ENCODE data around the gene LRRC53. TPM values are rescaled to one million over a fixed set of nuclear protein-coding genes. Genes with fewer than 3 reads are reported as not detected.

The LRRC53 gene
- total and polyA plus RNA-seq, 9 donors: not detected

DNA sequence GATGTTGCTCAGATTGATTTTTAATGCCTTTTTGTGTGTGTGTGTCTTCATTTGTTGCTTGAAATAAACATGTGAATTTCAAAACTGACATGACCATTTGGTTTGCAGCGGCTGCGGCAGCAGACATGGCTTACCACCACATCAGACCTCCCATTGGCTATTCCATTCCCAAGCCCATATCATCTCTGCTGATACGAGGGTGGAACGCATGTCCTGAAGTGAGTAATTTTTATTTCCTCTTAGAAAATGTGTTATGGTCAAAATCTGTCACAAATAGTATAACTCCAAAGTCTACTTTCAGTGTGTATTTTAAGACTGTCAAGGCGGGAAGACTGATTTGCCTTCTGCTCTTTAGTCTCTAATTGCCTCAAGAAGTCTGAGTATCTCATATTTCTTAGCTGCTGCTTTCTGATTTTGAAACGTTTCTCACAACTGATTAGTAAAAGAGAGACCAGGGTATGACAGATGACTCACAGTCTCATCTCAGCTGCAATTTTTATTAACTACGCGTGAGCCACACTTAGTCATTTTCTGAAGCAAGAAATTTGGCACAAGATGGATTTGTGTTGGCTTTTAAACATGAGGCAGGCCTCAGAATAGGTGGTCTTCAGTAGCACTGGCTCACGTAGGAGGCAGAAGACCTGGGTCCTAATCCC, 49.0 kb downstream of the LRRC53 start:
- 68 to 71% (median 69%) methylated on average over 9 of the region's 9 CpGs for WGBS, 3 donors
- H3K4me3 ChIP-seq: no peak overlapping the region
- H3K27me3 ChIP-seq: no peaks in the 10 kb centered on the region
- H3K36me3 ChIP-seq: no peaks in the 10 kb centered on the region
- no peak overlapping the region for H3K27ac ChIP-seq
- no peak for DNase-seq
- H3K4me1 ChIP-seq (ENCODE audit: insufficient read depth): no peaks in the 10 kb centered on the region
- intact Hi-C loops (cut with DNase I): no loop called here
- no peaks in the 10 kb centered on the region for H3K9me3 ChIP-seq
- TF ChIP-seq, protein P1, sequence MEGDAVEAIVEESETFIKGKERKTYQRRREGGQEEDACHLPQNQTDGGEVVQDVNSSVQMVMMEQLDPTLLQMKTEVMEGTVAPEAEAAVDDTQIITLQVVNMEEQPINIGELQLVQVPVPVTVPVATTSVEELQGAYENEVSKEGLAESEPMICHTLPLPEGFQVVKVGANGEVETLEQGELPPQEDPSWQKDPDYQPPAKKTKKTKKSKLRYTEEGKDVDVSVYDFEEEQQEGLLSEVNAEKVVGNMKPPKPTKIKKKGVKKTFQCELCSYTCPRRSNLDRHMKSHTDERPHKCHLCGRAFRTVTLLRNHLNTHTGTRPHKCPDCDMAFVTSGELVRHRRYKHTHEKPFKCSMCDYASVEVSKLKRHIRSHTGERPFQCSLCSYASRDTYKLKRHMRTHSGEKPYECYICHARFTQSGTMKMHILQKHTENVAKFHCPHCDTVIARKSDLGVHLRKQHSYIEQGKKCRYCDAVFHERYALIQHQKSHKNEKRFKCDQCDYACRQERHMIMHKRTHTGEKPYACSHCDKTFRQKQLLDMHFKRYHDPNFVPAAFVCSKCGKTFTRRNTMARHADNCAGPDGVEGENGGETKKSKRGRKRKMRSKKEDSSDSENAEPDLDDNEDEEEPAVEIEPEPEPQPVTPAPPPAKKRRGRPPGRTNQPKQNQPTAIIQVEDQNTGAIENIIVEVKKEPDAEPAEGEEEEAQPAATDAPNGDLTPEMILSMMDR (IDR thresholded peaks at IDR 0.05): no peak
- TF ChIP-seq POLR2A (IDR thresholded peaks at IDR 0.05) (no peak), EP300 (IDR thresholded peaks at IDR 0.05) (no peak)

GRCh38 chr1:74457253-74457652, 55.2 kb downstream of the LRRC53 start:
- DNase-seq: no peak
- no peaks in the 10 kb centered on the region for H3K36me3 ChIP-seq
- TF ChIP-seq, protein P1 (IDR thresholded peaks at IDR 0.05): no peak
- TF ChIP-seq EP300 (IDR thresholded peaks at IDR 0.05): no peak
- no peak overlapping the region for H3K4me3 ChIP-seq
- no peaks in the 10 kb centered on the region for H3K4me1 ChIP-seq (ENCODE audit: insufficient read depth)
- H3K27ac ChIP-seq: no peak overlapping the region
- H3K27me3 ChIP-seq: no peaks in the 10 kb centered on the region
- WGBS, 3 donors: 93 to 97% (median 93%) methylated on average over 2 of the region's 2 CpGs
- intact Hi-C loops (cut with DNase I): no loop called here
- H3K9me3 ChIP-seq: no peaks in the 10 kb centered on the region

- H3K4me3 ChIP-seq: no peak overlapping the region
- H3K36me3 ChIP-seq: no peaks in the 10 kb centered on the region
- intact Hi-C loops (cut with DNase I): no loop called here
- no peak overlapping the region for H3K27ac ChIP-seq
- TF ChIP-seq POLR2A (IDR thresholded peaks at IDR 0.05) (no peak), EP300 (IDR thresholded peaks at IDR 0.05) (no peak)
- TF ChIP-seq, protein P1 (IDR thresholded peaks at IDR 0.05): no peak
- no peaks in the 10 kb centered on the region for H3K9me3 ChIP-seq
- H3K4me1 ChIP-seq (ENCODE audit: insufficient read depth): no peaks in the 10 kb centered on the region
- no peak for DNase-seq
- no peaks in the 10 kb centered on the region for H3K27me3 ChIP-seq
Observed at GRCh38 chr1:74455390-74455789, 57.0 kb downstream of the LRRC53 start.

- no peaks in the 10 kb centered on the region for H3K4me1 ChIP-seq (ENCODE audit: insufficient read depth)
- H3K9me3 ChIP-seq: no peaks in the 10 kb centered on the region
- no peak overlapping the region for H3K27ac ChIP-seq
- intact Hi-C loops (cut with DNase I): no loop called here
- WGBS, 3 donors: 76 to 85% (median 77%) methylated on average over 2 of the region's 2 CpGs
- H3K4me3 ChIP-seq: no peak overlapping the region
- DNase-seq: no peak
- no peaks in the 10 kb centered on the region for H3K36me3 ChIP-seq
- TF ChIP-seq EP300 (IDR thresholded peaks at IDR 0.05): no peak
- TF ChIP-seq, protein P1 (IDR thresholded peaks at IDR 0.05): no peak
- TF ChIP-seq POLR2A (IDR thresholded peaks at IDR 0.05): no peak
- H3K27me3 ChIP-seq: no peaks in the 10 kb centered on the region
Observed at GRCh38 chr1:74453277-74453676, 59.1 kb downstream of the LRRC53 start.
